H9 (cell line): ENCODE measurements around the gene TSKU. TPM values are rescaled to one million over a fixed set of nuclear protein-coding genes. Genes with fewer than 3 reads are reported as not detected.

Source experiments
- DNase-seq: peaks from one replicate; pipeline ENCODE4 v3.0.0-alpha.2; 2017
- H2AFZ ChIP-seq: one replicate; pipeline ENCODE4 v1.6.1; 2013; ENCODE audit warnings: mild to moderate bottlenecking, low read length, control low read depth, moderate library complexity
- H2AK5ac ChIP-seq: 2 replicates; pipeline ENCODE4 v1.6.1; 2013; ENCODE audit warnings: low read length, control low read depth, mixed read lengths; ENCODE audit not compliant: insufficient read length
- H2BK120ac ChIP-seq: one replicate; pipeline ENCODE4 v1.6.1; 2013; ENCODE audit warnings: low read depth, mild to moderate bottlenecking, low read length, control low read depth, inconsistent platforms; ENCODE audit not compliant: poor library complexity, severe bottlenecking
- H2BK12ac ChIP-seq: 2 replicates; pipeline ENCODE4 v1.6.1; 2013; ENCODE audit warnings: low read length, control low read depth, mixed read lengths, low read depth; ENCODE audit not compliant: insufficient read length
- H2BK15ac ChIP-seq: 2 replicates; pipeline ENCODE4 v1.6.1; 2013; ENCODE audit warnings: low read depth, low read length, control low read depth
- H2BK20ac ChIP-seq: one replicate; pipeline ENCODE4 v1.6.1; 2013; ENCODE audit warnings: low read depth, mild to moderate bottlenecking, low read length, control low read depth, inconsistent platforms; ENCODE audit not compliant: poor library complexity, severe bottlenecking
- H2BK5ac ChIP-seq: 2 replicates; pipeline ENCODE4 v1.6.1; 2013; ENCODE audit warnings: low read length, control low read depth, mixed read lengths; ENCODE audit not compliant: insufficient read length
- H3K14ac ChIP-seq: 2 replicates; pipeline ENCODE4 v1.6.1; 2013; ENCODE audit warnings: low read length, control low read depth; ENCODE audit not compliant: insufficient read depth
- H3K18ac ChIP-seq: 2 replicates; pipeline ENCODE4 v1.6.1; 2013; ENCODE audit warnings: low read depth, mild to moderate bottlenecking, mixed read lengths, low read length, control low read depth; ENCODE audit not compliant: insufficient read length
- H3K23ac ChIP-seq: 2 replicates; pipeline ENCODE4 v1.6.1; 2013; ENCODE audit warnings: low read length, control low read depth, mixed read lengths, low read depth; ENCODE audit not compliant: insufficient read length
- H3K23me2 ChIP-seq: 2 replicates; pipeline ENCODE4 v1.6.1; 2013; ENCODE audit warnings: low read depth, mild to moderate bottlenecking, mixed read lengths, low read length, control low read depth; ENCODE audit not compliant: insufficient read length, poor library complexity, severe bottlenecking
- H3K27ac ChIP-seq: 2 replicates; pipeline ENCODE4 v1.5.1; 2013; ENCODE audit warnings: low read length, control low read depth, mixed read lengths, low read depth; ENCODE audit not compliant: insufficient read length
- H3K27me3 ChIP-seq: 2 replicates; pipeline ENCODE4 v1.6.1; 2013; ENCODE audit warnings: low read length, control low read depth, inconsistent platforms; ENCODE audit not compliant: insufficient read depth
- H3K4ac ChIP-seq: 2 replicates; pipeline ENCODE4 v1.6.1; 2013; ENCODE audit warnings: low read depth, mild to moderate bottlenecking, control low read depth, inconsistent platforms, low read length, moderate library complexity
- H3K4me1 ChIP-seq: 2 replicates; pipeline ENCODE4 v1.6.1; 2013; ENCODE audit warnings: low read length, control low read depth, inconsistent platforms; ENCODE audit not compliant: insufficient read depth
- H3K4me2 ChIP-seq: 2 replicates; pipeline ENCODE4 v1.6.1; 2013; ENCODE audit warnings: low read length, control low read depth, mixed read lengths; ENCODE audit not compliant: insufficient read length, insufficient read depth
- H3K56ac ChIP-seq: 2 replicates; pipeline ENCODE4 v1.6.1; 2013; ENCODE audit warnings: low read depth, mild to moderate bottlenecking, mixed read lengths, low read length, control low read depth; ENCODE audit not compliant: insufficient read length
- H3K79me1 ChIP-seq: 2 replicates; pipeline ENCODE4 v1.6.1; 2013; ENCODE audit warnings: low read depth, mild to moderate bottlenecking, moderate library complexity, low read length, control low read depth, inconsistent platforms; ENCODE audit not compliant: insufficient read depth, poor library complexity, severe bottlenecking
- H3K79me2 ChIP-seq: 2 replicates; pipeline ENCODE4 v1.6.1; 2013; ENCODE audit warnings: low read length, control low read depth, inconsistent platforms; ENCODE audit not compliant: insufficient read depth
- H3K9ac ChIP-seq: 2 replicates; pipeline ENCODE4 v1.6.1; 2013; ENCODE audit warnings: low read length, control low read depth, mixed read lengths; ENCODE audit not compliant: insufficient read length; ENCODE audit errors: extremely low read depth
- H3K9me3 ChIP-seq: one replicate; pipeline ENCODE4 v1.6.1; 2013; ENCODE audit warnings: low read depth, low read length, inconsistent platforms; ENCODE audit not compliant: control insufficient read depth
- H3T11ph ChIP-seq: one replicate; pipeline ENCODE4 v1.6.1; 2013; ENCODE audit warnings: mild to moderate bottlenecking, low read length, control low read depth, inconsistent platforms
- H4K20me1 ChIP-seq: one replicate; pipeline ENCODE4 v1.6.1; 2013; ENCODE audit not compliant: control insufficient read depth, insufficient read length, insufficient read depth
- H4K5ac ChIP-seq: 2 replicates; pipeline ENCODE4 v1.6.1; 2013; ENCODE audit warnings: low read depth, mild to moderate bottlenecking, mixed read lengths, low read length, control low read depth; ENCODE audit not compliant: insufficient read length
- H4K8ac ChIP-seq: replicated peaks from 2 replicates; pipeline ENCODE4 v1.6.1; 2013; ENCODE audit warnings: low read length, control low read depth, mixed read lengths, low read depth; ENCODE audit not compliant: insufficient read length
- H4K91ac ChIP-seq: 2 replicates; pipeline ENCODE4 v1.6.1; 2013; ENCODE audit warnings: low read depth, mild to moderate bottlenecking, moderate library complexity, mixed read lengths, low read length, control low read depth; ENCODE audit not compliant: insufficient read length
- H3K27ac Mint-ChIP-seq, 3 experiments: 2 replicates in 2 of 3; 3 replicates in 1 of 3; pipeline ENCODE4 v1.8.0; 2020 to 2021; ENCODE audit warnings: mixed read lengths in 3 of 3, mild to moderate bottlenecking in 1 of 3, moderate library complexity in 1 of 3
- H3K27me3 Mint-ChIP-seq: 2 replicates; pipeline ENCODE4 v1.8.0; 2021; ENCODE audit warnings: low read depth, mild to moderate bottlenecking, moderate library complexity, mixed read lengths
- H3K36me3 Mint-ChIP-seq, 3 experiments: 2 replicates in 2 of 3; 3 replicates in 1 of 3; pipeline ENCODE4 v1.8.0; 2020 to 2021; ENCODE audit warnings: low read depth in 3 of 3, mixed read lengths in 3 of 3; ENCODE audit not compliant: insufficient read depth in 1 of 3
- H3K4me1 Mint-ChIP-seq, 2 experiments: 2 replicates each; pipeline ENCODE4 v1.8.0; 2020; ENCODE audit warnings: mixed read lengths in 2 of 2
- H3K4me3 Mint-ChIP-seq, 2 experiments: 2 replicates in 1 of 2; 3 replicates in 1 of 2; pipeline ENCODE4 v1.8.0; 2020 to 2021; ENCODE audit warnings: mild to moderate bottlenecking in 2 of 2, mixed read lengths in 2 of 2, moderate library complexity in 1 of 2
- H3K9me3 Mint-ChIP-seq, 2 experiments: 2 replicates in 1 of 2; 3 replicates in 1 of 2; pipeline ENCODE4 v1.8.0; 2020; ENCODE audit warnings: mild to moderate bottlenecking in 2 of 2, mixed read lengths in 2 of 2, moderate library complexity in 1 of 2
- CTCF ChIP-seq: fragments of 200-600 bp; sonication (generic); conservative IDR thresholded peaks from 3 replicates; pipeline ENCODE4 v1.8.0; 2021; ENCODE audit warnings: antibody characterized with exemption, mild to moderate bottlenecking
- WGBS: extraction: QIAGEN DNeasy Blood & Tissue Kit; methylation state at CpG from one replicate; pipeline ENCODE4 v1.1.7; 2013; ENCODE audit warnings: missing lambda C conversion rate, low lambda C conversion rate, mixed read lengths; ENCODE audit not compliant: insufficient read length; ENCODE audit errors: extremely low coverage; 5-methylcytosine and 5-hydroxymethylcytosine counted together
- total RNA-seq: library from RNA; stranded (reverse); gene quantifications from 2 replicates; pipeline ENCODE4 v1.2.1, GENCODE V29; 2021

TSKU gene
- total RNA-seq, 1 experiment from 2014 or later: 25.4 TPM

GRCh38 chr11:76824083-76824939 is 41.2 kb downstream of the TSKU start:
- Histone ChIP-seq H3K23me2 (no peaks in the 10 kb centered on the region), H3K14ac (no peak overlapping the region), H4K91ac (no peak overlapping the region), H3K4ac (no peak overlapping the region), H2BK12ac (no peak overlapping the region), H3K27ac (no peak overlapping the region), H2BK20ac (no peak overlapping the region), H3K27me3 (no peaks in the 10 kb centered on the region), H3K18ac (no peak overlapping the region), H3K9me3 (no peaks in the 10 kb centered on the region), H3K23ac (no peak overlapping the region), H4K8ac (no peak overlapping the region), H3K4me1 (0 out of 2 replicates have a peak, but pooled peaks cover 3% of the 10 kb centered on the region), H2AK5ac (no peak overlapping the region), H3K56ac (no peak overlapping the region), H2BK5ac (no peak overlapping the region), H3K79me1 (no peaks in the 10 kb centered on the region), H2BK120ac (no peak overlapping the region), H3K4me2 (no peak overlapping the region), H3K79me2 (no peaks in the 10 kb centered on the region), H3T11ph (no peak overlapping the region), H4K20me1 (no peaks in the 10 kb centered on the region), H3K9ac (no peak overlapping the region), H4K5ac (no peak overlapping the region), H2AFZ (no peak overlapping the region), H2BK15ac (no peak overlapping the region)
- Mint-ChIP-seq H3K9me3 (peaks cover 33 to 34% of the 10 kb centered on the region in 2 experiments), H3K4me1 (peaks cover 15% of the 10 kb centered on the region in 2 experiments), H3K4me3 (no peak overlapping the region), H3K27ac (no peak overlapping the region), H3K36me3 (peaks cover 9 to 28% (median 18%) of the 10 kb centered on the region in 3 experiments; a peak in 6 of 7 replicates), H3K27me3 (peaks cover 5% of the 10 kb centered on the region)
- no CpG with 5 or more reads among the region's 9 CpGs for WGBS
- TF ChIP-seq CTCF: no peak
- no peak for DNase-seq
